GM12801 (cell line): Measurements from ENCODE around the gene ADGRA1.

Experiments used
- CTCF ChIP-seq: IDR thresholded peaks from one replicate; pipeline ENCODE4 v1.5.1; 2011; ENCODE audit warnings: control low read depth; ENCODE audit not compliant: insufficient read length; ENCODE audit errors: extremely low read depth

The ADGRA1 gene

GRCh38 chr10:133087679-133088178 is at the start of gene ADGRA1:
TSS of gene ADGRA1 (plus strand) at chr10:133087924. CDS start at chr10:133088910, 986 bp downstream.
- TF ChIP-seq CTCF: no peak

- TF ChIP-seq CTCF: no peak
Measured at GRCh38 chr10:133038036-133038823, 49.5 kb upstream of the ADGRA1 start.

- no peak for TF ChIP-seq CTCF
Measured at GRCh38 chr10:133039107-133039802, 48.5 kb upstream of the ADGRA1 start.

GRCh38 chr10:133039803-133040165 is 47.9 kb upstream of the ADGRA1 start:
- TF ChIP-seq CTCF: no peak

- no peak for TF ChIP-seq CTCF
Measured at GRCh38 chr10:133040198-133040597, 47.5 kb upstream of the ADGRA1 start.

GRCh38 chr10:133041101-133041500 is 46.6 kb upstream of the ADGRA1 start:
- no peak for TF ChIP-seq CTCF

- TF ChIP-seq CTCF: no peak
Measured at GRCh38 chr10:133042061-133042460, 45.7 kb upstream of the ADGRA1 start.
